Measurements from ENCODE around the gene ARHGEF37.
"Not testable (repeated sequence)": the region's sequence is repeated elsewhere in the genome, so short reads cannot be mapped to it uniquely, and the experiment has no call there.

The ARHGEF37 gene

GRCh38 chr5:149632311-149633251 lies 51.3 kb downstream of the ARHGEF37 start:
- DNase-seq, result no peak

- no peak for DNase-seq
Observed at GRCh38 chr5:149633476-149634350, 52.4 kb downstream of the ARHGEF37 start.

GRCh38 chr5:149635394-149635793 lies 54.1 kb downstream of the ARHGEF37 start:
- DNase-seq, result no peak

- DNase-seq, result no peak
Observed at GRCh38 chr5:149636191-149636860, 55.0 kb downstream of the ARHGEF37 start.

DNA sequence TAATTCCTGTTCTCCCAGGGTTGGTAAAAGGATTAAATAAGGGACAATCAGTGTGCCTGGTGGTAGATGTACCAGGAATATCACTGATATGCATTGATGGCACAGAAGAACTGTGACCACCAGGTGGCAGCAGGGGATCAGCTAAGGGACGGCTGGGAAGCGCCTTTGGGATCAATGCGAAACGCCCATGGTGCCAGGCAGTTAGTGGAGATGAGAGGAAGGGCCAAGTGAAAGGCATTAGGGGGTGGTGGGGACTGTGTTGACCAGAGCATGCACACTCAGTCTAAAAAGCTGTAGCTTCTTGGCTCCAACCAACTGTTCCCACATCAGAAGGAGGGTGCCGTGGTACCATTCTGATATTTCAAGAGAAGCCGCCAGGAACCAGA lies 55.6 kb downstream of the ARHGEF37 start:
- peak; percentile 63 for DNase-seq

DNA sequence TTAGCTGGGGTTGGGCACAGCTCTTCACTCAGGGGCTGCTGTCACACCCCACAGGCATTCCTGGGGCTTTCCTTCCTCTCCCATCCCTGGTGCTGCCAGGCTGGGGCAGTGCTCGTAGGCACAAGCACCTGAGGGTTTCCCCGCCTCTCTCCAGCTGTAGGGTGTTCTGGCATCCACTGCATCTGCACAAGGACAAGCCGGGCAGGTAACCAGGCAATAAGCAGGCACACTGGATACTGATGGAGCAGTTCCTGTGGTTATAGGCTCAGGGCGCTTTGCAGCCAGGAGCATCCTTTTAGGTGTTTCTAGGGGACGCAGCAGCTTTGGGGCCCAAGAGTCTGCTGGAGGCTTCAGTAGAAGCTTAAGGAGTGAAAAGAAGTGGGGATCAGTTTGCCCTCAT lies 56.8 kb downstream of the ARHGEF37 start:
- DNase-seq, result no peak

GRCh38 chr5:149638546-149639241 lies 57.4 kb downstream of the ARHGEF37 start:
- DNase-seq, result no peak

DNA sequence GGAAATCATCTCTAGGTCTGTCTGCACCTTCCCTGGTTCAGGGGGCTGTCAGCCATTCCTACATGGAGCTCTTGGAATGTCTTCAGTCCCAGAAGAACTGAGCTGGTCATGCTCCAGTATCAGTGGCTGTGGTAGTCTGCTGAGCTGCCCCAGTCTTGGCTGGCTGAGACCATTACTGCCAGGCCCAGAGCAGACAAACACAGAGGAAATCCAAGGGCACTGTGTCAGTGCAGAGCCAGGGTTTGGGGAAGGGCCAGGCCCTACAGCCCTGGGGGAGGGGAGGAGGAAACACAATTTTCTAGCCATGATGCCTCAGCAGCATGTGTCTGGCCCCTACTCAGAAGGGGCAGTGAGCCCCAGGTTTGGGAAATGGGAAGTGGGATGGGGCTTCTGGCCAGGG lies 58.4 kb downstream of the ARHGEF37 start:
- DNase-seq, result no peak

- DNase-seq, result no peak
Observed at GRCh38 chr5:149640350-149640999, 59.2 kb downstream of the ARHGEF37 start.

DNA sequence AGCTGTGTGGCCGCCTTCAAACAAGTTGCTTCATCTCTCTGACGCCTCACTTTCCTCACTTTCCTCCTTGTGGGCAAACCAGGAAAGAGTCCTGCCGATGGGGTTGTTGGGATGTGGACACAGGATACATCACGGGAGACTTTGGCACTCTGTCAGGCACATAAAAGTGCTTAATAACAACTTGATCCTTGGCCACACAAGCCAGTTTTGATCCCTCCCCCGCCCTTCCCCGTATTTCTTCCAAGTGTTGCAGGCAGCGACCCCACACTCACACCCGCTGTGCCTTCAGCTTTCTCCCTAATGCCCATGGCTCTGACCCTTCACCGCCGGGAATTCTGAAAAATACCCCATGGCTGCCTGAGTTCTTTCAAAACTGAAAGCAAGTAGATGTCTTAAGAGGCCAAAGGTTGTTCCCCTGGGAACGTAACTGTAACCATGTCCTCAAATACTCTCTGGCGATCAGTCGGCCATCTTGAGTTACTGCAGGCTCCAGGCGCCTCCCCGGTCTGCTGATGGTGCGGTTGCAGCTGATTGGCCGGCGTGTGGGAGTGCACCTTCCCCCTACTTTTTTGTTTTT lies 59.8 kb downstream of the ARHGEF37 start:
- DNase-seq, result no peak

DNA sequence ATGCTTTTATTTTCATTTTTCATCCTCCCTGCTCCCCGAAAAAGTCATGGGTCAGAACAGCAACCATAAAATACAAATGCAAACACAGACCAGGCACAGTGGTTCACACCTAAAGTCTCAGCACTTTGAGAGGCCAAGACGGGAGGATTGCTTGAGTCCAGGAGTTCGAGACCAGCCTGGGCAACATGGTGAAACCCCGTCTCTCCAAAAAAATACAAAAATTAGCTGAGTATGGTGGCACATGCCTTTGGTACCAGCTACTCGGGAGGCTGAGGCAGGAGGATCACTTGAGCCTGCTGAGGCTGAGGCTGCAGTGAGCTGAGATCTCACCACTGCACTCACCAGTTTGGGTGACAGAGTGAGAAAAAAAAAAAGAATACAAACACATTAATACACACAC lies 60.3 kb downstream of the ARHGEF37 start:
- no peak for DNase-seq

GRCh38 chr5:149643781-149644180 lies 62.5 kb downstream of the ARHGEF37 start:
- DNase-seq, result no peak

DNA sequence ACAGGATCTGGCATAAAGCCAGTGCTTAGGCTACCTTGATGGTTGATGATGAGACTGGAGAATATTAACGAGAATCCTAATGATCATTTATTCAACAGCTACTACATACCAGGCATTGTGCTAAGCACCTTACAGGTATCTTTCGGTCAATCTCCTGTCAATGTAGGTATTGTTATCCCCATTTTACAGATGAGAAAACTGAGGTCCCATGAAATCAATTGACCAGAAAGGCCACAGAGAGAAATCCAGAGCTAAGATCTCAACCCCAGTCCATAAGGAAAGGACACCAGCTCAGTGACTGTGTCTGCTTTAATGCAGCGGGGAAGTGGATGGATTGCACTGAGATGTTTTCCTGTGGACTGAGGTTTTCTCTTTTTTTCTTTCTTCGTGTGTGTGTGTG lies 63.3 kb downstream of the ARHGEF37 start:
- DNase-seq, result no peak

- no peak for DNase-seq
Observed at GRCh38 chr5:149645236-149645635, 63.9 kb downstream of the ARHGEF37 start.

- no peak for DNase-seq
Observed at GRCh38 chr5:149645725-149646124, 64.4 kb downstream of the ARHGEF37 start.

GRCh38 chr5:149646564-149646963 lies 65.3 kb downstream of the ARHGEF37 start:
- peak; percentile 7 for DNase-seq

DNA sequence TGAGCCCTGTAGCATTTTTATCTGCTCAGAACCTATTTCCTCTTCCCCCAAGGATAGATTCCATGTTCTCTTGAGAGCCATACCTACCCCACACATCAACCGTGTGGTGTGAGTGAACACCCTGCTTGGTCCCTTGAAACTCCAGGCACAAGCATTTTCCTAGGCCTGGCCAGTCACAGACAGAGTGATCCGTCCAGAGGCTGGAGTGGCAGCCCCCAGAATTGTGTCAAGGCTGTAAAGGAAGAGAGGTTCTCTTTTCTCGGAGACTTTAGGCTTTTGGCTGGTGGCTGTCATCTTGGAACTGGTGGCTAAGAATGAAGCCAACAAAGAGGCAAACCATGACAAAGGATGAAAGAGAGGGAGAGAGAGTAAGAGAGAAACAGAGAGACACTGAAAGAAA lies 66.0 kb downstream of the ARHGEF37 start:
- no peak for DNase-seq

GRCh38 chr5:149648464-149649393 lies 67.4 kb downstream of the ARHGEF37 start:
- DNase-seq, result not testable (repeated sequence)

DNA sequence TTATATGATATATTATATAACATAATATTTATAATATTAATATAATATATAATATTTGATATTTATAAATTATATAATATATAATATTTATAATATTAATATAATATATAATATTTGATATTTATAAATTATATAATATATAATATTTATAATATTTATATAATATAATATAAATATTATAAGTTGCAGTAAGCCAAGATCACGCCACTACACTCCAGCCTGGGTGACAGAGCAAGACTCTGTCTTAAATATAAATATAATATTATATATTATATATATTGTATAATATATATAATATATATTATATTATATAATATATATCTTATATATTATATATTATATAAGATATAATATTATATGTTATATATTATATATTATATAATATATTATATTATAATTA lies 68.4 kb downstream of the ARHGEF37 start:
- DNase-seq, result not testable (repeated sequence)

DNA sequence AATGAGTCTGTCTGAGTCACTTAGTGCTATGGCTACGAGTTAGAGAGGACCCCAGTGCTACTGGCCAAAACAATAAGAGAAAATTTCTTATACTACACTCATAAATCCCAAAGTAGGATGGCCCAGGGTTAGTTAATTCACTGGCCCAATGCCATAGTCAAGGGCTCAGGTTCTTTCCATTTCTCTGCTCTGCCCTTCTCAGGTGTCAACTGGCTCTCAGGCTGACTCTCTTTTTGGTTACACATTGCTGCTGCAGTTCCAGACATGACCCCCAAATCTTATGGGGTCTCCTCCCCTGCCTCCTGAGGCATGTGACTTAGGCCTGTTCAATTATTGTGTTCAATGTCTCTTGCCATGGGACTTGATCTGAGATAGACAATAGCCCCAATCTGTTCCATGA lies 70.4 kb downstream of the ARHGEF37 start:
- no peak for DNase-seq

Measured in CD4-positive, alpha-beta T cell treated with Interleukin-12 subunit alpha and Interleukin-12 subunit beta, for 1 hour (primary cell).